IMR-90 (cell line): Measurements from ENCODE around the gene YIPF7. TPM values are rescaled to one million over a fixed set of nuclear protein-coding genes. Genes with fewer than 3 reads are reported as not detected.

Source experiments
- ATAC-seq: fragments of 200-7000 bp; cut with Tn5 transposase; 2 replicates; pipeline ENCODE4 v1.9.1; 2020; ENCODE audit warnings: low read depth, mild to moderate bottlenecking, moderate library complexity
- BruUV-seq: library from RNA; stranded (reverse); fragments of 400-500 nt; replicated peaks from 2 replicates; lab custom pipeline; 2021; lab: Mats Ljungman, UMichigan
- CTCF ChIA-PET: fragments of 300-600 bp; formaldehyde crosslinking; extraction: SDS; loops from one replicate; lab custom pipeline; 2021; ENCODE audit warnings: antibody characterized with exemption; lab: Yijun Ruan, JAX
- POLR2A ChIA-PET: fragments of 300-600 bp; sonication (Branson Sonifier 250); formaldehyde crosslinking; loops from one replicate; lab custom pipeline; 2022; ENCODE audit warnings: antibody characterized with exemption; ENCODE audit not compliant: unreplicated experiment; lab: Charles Lee
- DNase-seq: peaks from one replicate; pipeline ENCODE4 v3.0.0; 2013
- H2AFZ ChIP-seq: replicated peaks from 2 replicates; pipeline ENCODE3; 2013; ENCODE audit warnings: low read length, mild to moderate bottlenecking; ENCODE audit not compliant: poor library complexity
- H2AK5ac ChIP-seq: 2 replicates; pipeline ENCODE4 v1.6.1; 2013; ENCODE audit warnings: low read depth, low read length, inconsistent platforms
- H2AK9ac ChIP-seq: replicated peaks from 2 replicates; pipeline ENCODE3; 2013; ENCODE audit warnings: mild to moderate bottlenecking, low read depth, low read length, moderate library complexity; ENCODE audit not compliant: poor library complexity
- H2BK120ac ChIP-seq: 2 replicates; pipeline ENCODE4 v1.6.1; 2013; ENCODE audit warnings: low read depth, low read length, inconsistent platforms
- H2BK15ac ChIP-seq: 3 replicates; pipeline ENCODE4 v1.6.1; 2013; ENCODE audit warnings: low read depth, low read length, inconsistent platforms
- H2BK20ac ChIP-seq: 2 replicates; pipeline ENCODE4 v1.6.1; 2013; ENCODE audit warnings: low read depth, mild to moderate bottlenecking, inconsistent platforms, low read length, moderate library complexity
- H2BK5ac ChIP-seq: 2 replicates; pipeline ENCODE4 v1.6.1; 2013; ENCODE audit warnings: mild to moderate bottlenecking, low read depth, low read length, inconsistent platforms; ENCODE audit not compliant: poor library complexity, severe bottlenecking
- H3K14ac ChIP-seq: replicated peaks from 2 replicates; pipeline ENCODE4 v1.6.1; 2013; ENCODE audit warnings: low read depth, low read length, inconsistent platforms
- H3K18ac ChIP-seq: 2 replicates; pipeline ENCODE4 v1.6.1; 2013; ENCODE audit warnings: low read depth, low read length, control low read depth
- H3K23ac ChIP-seq: 2 replicates; pipeline ENCODE4 v1.6.1; 2013; ENCODE audit warnings: low read depth, low read length, inconsistent platforms
- H3K27ac ChIP-seq: 2 replicates; pipeline ENCODE4 v1.5.1; 2013; ENCODE audit warnings: mild to moderate bottlenecking, control low read depth, low read length; ENCODE audit not compliant: insufficient read depth
- H3K27me3 ChIP-seq: 2 replicates; pipeline ENCODE4 v1.6.1; 2013; ENCODE audit warnings: low read length; ENCODE audit not compliant: control insufficient read depth, insufficient read depth
- H3K36me3 ChIP-seq: 2 replicates; pipeline ENCODE4 v1.6.1; 2013; ENCODE audit warnings: low read length, mixed read lengths; ENCODE audit not compliant: control insufficient read depth, insufficient read depth
- H3K4ac ChIP-seq: 2 replicates; pipeline ENCODE4 v1.6.1; 2013; ENCODE audit warnings: low read depth, low read length, inconsistent platforms
- H3K4me1 ChIP-seq: 2 replicates; pipeline ENCODE4 v1.6.1; 2013; ENCODE audit warnings: low read length, mixed read lengths; ENCODE audit not compliant: control insufficient read depth, insufficient read depth
- H3K4me2 ChIP-seq: 2 replicates; pipeline ENCODE4 v1.6.1; 2013; ENCODE audit warnings: low read depth, mild to moderate bottlenecking, control low read depth, low read length, moderate library complexity
- H3K4me3 ChIP-seq: 2 replicates; pipeline ENCODE4 v1.5.1; 2013; ENCODE audit warnings: low read depth, mild to moderate bottlenecking, control low read depth, low read length, moderate library complexity; ENCODE audit not compliant: insufficient read depth
- H3K56ac ChIP-seq: 2 replicates; pipeline ENCODE4 v1.6.1; 2013; ENCODE audit warnings: low read length, inconsistent platforms; ENCODE audit not compliant: insufficient read depth; ENCODE audit errors: extremely low read depth
- H3K79me1 ChIP-seq, 2 experiments: 2 replicates each; pipeline ENCODE4 v1.6.1; 2013; ENCODE audit warnings: low read length in 2 of 2, inconsistent platforms in 1 of 2, low read depth in 1 of 2
- H3K9ac ChIP-seq: 2 replicates; pipeline ENCODE4 v1.6.1; 2013; ENCODE audit warnings: low read depth, low read length, control low read depth
- H3K9me1 ChIP-seq: 2 replicates; pipeline ENCODE4 v1.6.1; 2013; ENCODE audit warnings: low read length, inconsistent platforms; ENCODE audit not compliant: insufficient read depth
- H3K9me3 ChIP-seq: 2 replicates; pipeline ENCODE4 v1.6.1; 2013; ENCODE audit warnings: low read length; ENCODE audit not compliant: control insufficient read depth, insufficient read depth
- H4K20me1 ChIP-seq: 2 replicates; pipeline ENCODE4 v1.6.1; 2013; ENCODE audit warnings: low read length, inconsistent platforms; ENCODE audit not compliant: insufficient read depth
- H4K5ac ChIP-seq: 2 replicates; pipeline ENCODE4 v1.6.1; 2013; ENCODE audit warnings: mild to moderate bottlenecking, low read depth, low read length, control low read depth
- H4K8ac ChIP-seq, 2 experiments: 2 replicates each; pipeline ENCODE4 v1.6.1; 2013; ENCODE audit warnings: low read depth in 2 of 2, low read length in 2 of 2, control low read depth in 1 of 2, inconsistent platforms in 1 of 2
- H4K91ac ChIP-seq: 2 replicates; pipeline ENCODE4 v1.6.1; 2013; ENCODE audit warnings: low read depth, low read length, inconsistent platforms; ENCODE audit not compliant: insufficient read depth
- BHLHE40 ChIP-seq: fragments of 150-350 bp; IDR thresholded peaks from 2 replicates; pipeline ENCODE4 v1.6.1; 2016; ENCODE audit warnings: mild to moderate bottlenecking, low read depth, low read length
- CEBPB ChIP-seq: IDR thresholded peaks from 2 replicates; pipeline ENCODE4 v1.6.1; 2012; ENCODE audit warnings: low read depth, low read length, improper control_type of control experiment
- CHD1 ChIP-seq: IDR thresholded peaks from 2 replicates; pipeline ENCODE4 v1.6.1; 2012; ENCODE audit warnings: low read depth, low read length, improper control_type of control experiment
- CTCF ChIP-seq: conservative IDR thresholded peaks from 2 replicates; pipeline ENCODE4 v1.5.1; 2012; ENCODE audit warnings: mild to moderate bottlenecking, low read depth, low read length, improper control_type of control experiment
- ELK1 ChIP-seq: fragments of 150-350 bp; IDR thresholded peaks from 2 replicates; pipeline ENCODE4 v1.6.1; 2016; ENCODE audit warnings: low read depth, mild to moderate bottlenecking, low read length, moderate library complexity, borderline replicate concordance
- FOS ChIP-seq: fragments of 150-350 bp; IDR thresholded peaks from 2 replicates; pipeline ENCODE4 v1.6.1; 2016; ENCODE audit warnings: low read depth, low read length
- MAFK ChIP-seq: IDR thresholded peaks from 2 replicates; pipeline ENCODE4 v1.6.1; 2012; ENCODE audit warnings: low read depth, low read length, improper control_type of control experiment
- MAZ ChIP-seq: IDR thresholded peaks from 2 replicates; pipeline ENCODE4 v1.6.1; 2012; ENCODE audit warnings: low read depth, mild to moderate bottlenecking, low read length, improper control_type of control experiment, moderate library complexity, borderline replicate concordance
- MXI1 ChIP-seq: IDR thresholded peaks from 2 replicates; pipeline ENCODE4 v1.6.1; 2012; ENCODE audit warnings: low read depth, mild to moderate bottlenecking, low read length, moderate library complexity, borderline replicate concordance
- NFE2L2 ChIP-seq: fragments of 150-350 bp; IDR thresholded peaks from 2 replicates; pipeline ENCODE4 v1.6.1; 2016; ENCODE audit warnings: low read depth, mild to moderate bottlenecking, low read length
- POLR2A ChIP-seq: IDR thresholded peaks from 2 replicates; pipeline ENCODE4 v1.6.1; 2012; ENCODE audit warnings: mild to moderate bottlenecking, low read depth, low read length
- RAD21 ChIP-seq: IDR thresholded peaks from 2 replicates; pipeline ENCODE4 v1.6.1; 2012; ENCODE audit warnings: low read length, improper control_type of control experiment
- RCOR1 ChIP-seq: IDR thresholded peaks from 2 replicates; pipeline ENCODE4 v1.6.1; 2012; ENCODE audit warnings: mild to moderate bottlenecking, low read length, improper control_type of control experiment; ENCODE audit not compliant: insufficient replicate concordance
- RFX5 ChIP-seq: IDR thresholded peaks from 2 replicates; pipeline ENCODE4 v1.8.0; 2012; ENCODE audit warnings: low read depth, mild to moderate bottlenecking, low read length, moderate library complexity
- SMC3 ChIP-seq: fragments of 150-350 bp; IDR thresholded peaks from 2 replicates; pipeline ENCODE4 v1.6.1; 2016; ENCODE audit warnings: low read depth, mild to moderate bottlenecking, antibody characterized with exemption, low read length, moderate library complexity
- USF2 ChIP-seq: fragments of 150-350 bp; IDR thresholded peaks from 2 replicates; pipeline ENCODE4 v1.6.1; 2017; ENCODE audit warnings: mild to moderate bottlenecking, antibody characterized with exemption, low read length, low read depth
- WGBS, 2 experiments: methylation state at CpG; one replicate each; pipeline versions ENCODE4 v1.1.5 to v1.1.7; 2013; ENCODE audit warnings: missing lambda C conversion rate in 2 of 2; ENCODE audit not compliant: insufficient read length in 1 of 2; ENCODE audit errors: extremely low coverage in 2 of 2; 5-methylcytosine and 5-hydroxymethylcytosine counted together
- dilution Hi-C: fragments of 300-500 bp; cut with HindIII; formaldehyde crosslinking; loops from one replicate; pipeline ENCODE4 v1.14.3; 2018; ENCODE audit warnings: low sequenced_read_pairs; ENCODE audit not compliant: unreplicated experiment
- in situ Hi-C: fragments of 300-500 bp; cut with MboI; formaldehyde crosslinking; loops from 3 replicates; pipeline ENCODE4 v1.14.3; 2019; ENCODE audit warnings: low sequenced_read_pairs, inconsistent platforms, mixed read lengths
- intact Hi-C: fragments of 100-400 bp; cut with micrococcal nuclease; formaldehyde crosslinking; loops from 2 replicates; pipeline ENCODE4 v1.10.0; 2022
- polyA plus RNA-seq, 3 experiments: library from polyadenylated mRNA; depleted of rRNA; stranded (reverse); fragments of >200 nt; gene quantifications; 2 replicates each; pipeline ENCODE4 v1.2.3, GENCODE V29; 2012; ENCODE audit warnings: low replicate concordance in 1 of 3
- total RNA-seq: library from RNA; depleted of rRNA; stranded (reverse); fragments of >200 nt; gene quantifications from 2 replicates; pipeline ENCODE4 v1.2.3, GENCODE V29; 2012

Gene YIPF7
- total and polyA plus RNA-seq, 2 of the 4 experiments (the other 2 are of a cell fraction) = not detected

- Histone ChIP-seq H3K9ac (no peak overlapping the region), H3K56ac (no peak overlapping the region), H3K14ac (no peak overlapping the region), H3K36me3 (no peaks in the 10 kb centered on the region), H3K4me3 (no peak overlapping the region), H3K27ac (no peak overlapping the region), H3K18ac (no peak overlapping the region), H3K9me3 (no peaks in the 10 kb centered on the region), H4K8ac (no peak overlapping the region), H4K5ac (no peak overlapping the region), H3K4ac (no peak overlapping the region), H2BK5ac (no peak overlapping the region), H3K9me1 (no peaks in the 10 kb centered on the region), H3K27me3 (no peaks in the 10 kb centered on the region), H3K79me1 (no peaks in the 10 kb centered on the region), H2AK5ac (no peak overlapping the region), H3K4me2 (no peak overlapping the region), H2AK9ac (no peak overlapping the region), H2AFZ (no peak overlapping the region), H2BK15ac (no peak overlapping the region), H4K91ac (no peak overlapping the region), H4K20me1 (no peaks in the 10 kb centered on the region), H3K23ac (no peak overlapping the region), H3K4me1 (no peaks in the 10 kb centered on the region), H2BK120ac (no peak overlapping the region), H2BK20ac (no peak overlapping the region)
- CTCF ChIA-PET = no interaction called here
- dilution Hi-C loops = no loop called here
- POLR2A ChIA-PET = no interaction called here
- BruUV-seq = no TSS peak
- ATAC-seq (no peak), DNase-seq (no peak)
- intact Hi-C loops = no loop called here
- in situ Hi-C loops = no loop called here
- TF ChIP-seq RCOR1 = no peak
- TF ChIP-seq ELK1 = no peak
- no peak for TF ChIP-seq CEBPB
- no peak for TF ChIP-seq MAFK
- TF ChIP-seq POLR2A = no peak
- no peak for TF ChIP-seq BHLHE40
- no peak for TF ChIP-seq RFX5
- TF ChIP-seq USF2 = no peak
- TF ChIP-seq RAD21 = no peak
- no peak for TF ChIP-seq MAZ
- TF ChIP-seq SMC3 = no peak
- no peak for TF ChIP-seq NFE2L2
- no peak for TF ChIP-seq CTCF
- no peak for TF ChIP-seq CHD1
- no peak for TF ChIP-seq FOS
- no peak for TF ChIP-seq MXI1
- WGBS, 2 experiments = no CpG with 5 or more reads among the region's 4 CpGs
These were observed 13.3 kb downstream of the YIPF7 start for GRCh38 chr4:44638091-44638490.
